Epidermal melanocyte (primary cell): ENCODE results near the gene ZNF525.
"Not testable (repeated sequence)": the region's sequence is repeated elsewhere in the genome, so short reads cannot be mapped to it uniquely, and the experiment has no call there.

Experiments used
- DNase-seq: peaks from one replicate; pipeline ENCODE4 v3.0.0; 2011; ENCODE audit warnings: low spot score; ENCODE audit not compliant: insufficient read length

The ZNF525 gene

GRCh38 chr19:53395840-53396524 is 30.5 kb downstream of the ZNF525 start:
- not testable (repeated sequence) for DNase-seq

GRCh38 chr19:53396525-53396868 is 31.0 kb downstream of the ZNF525 start:
- DNase-seq = no peak

- DNase-seq = not testable (repeated sequence)
Observed at GRCh38 chr19:53397918-53398317, 32.4 kb downstream of the ZNF525 start.

GRCh38 chr19:53409505-53410204 is 44.1 kb downstream of the ZNF525 start:
- DNase-seq = no peak

- DNase-seq = not testable (repeated sequence)
Observed at GRCh38 chr19:53420520-53421315, 55.2 kb downstream of the ZNF525 start.

- DNase-seq = no peak
Observed at GRCh38 chr19:53422551-53422950, 57.0 kb downstream of the ZNF525 start.

- not testable (repeated sequence) for DNase-seq
Observed at GRCh38 chr19:53423074-53423473, 57.6 kb downstream of the ZNF525 start.

GRCh38 chr19:53423680-53424079 is 58.2 kb downstream of the ZNF525 start:
- DNase-seq = not testable (repeated sequence)

- no peak for DNase-seq
Observed at GRCh38 chr19:53424968-53425597, 59.6 kb downstream of the ZNF525 start.

GRCh38 chr19:53431399-53432087 is 66.0 kb downstream of the ZNF525 start, which contains the start of gene ZNF761:
ZNF761 (plus strand) TSS chr19:53431984; CDS start chr19:53447269, 15,285 bp downstream.
- peak; percentile 40 for DNase-seq

- no peak for DNase-seq
Observed at GRCh38 chr19:53432088-53432661, 66.7 kb downstream of the ZNF525 start.
